ENCODE data around the gene MN1. TPM values are rescaled to one million over a fixed set of nuclear protein-coding genes. Genes with fewer than 3 reads are reported as not detected.

The MN1 gene
- total and polyA plus RNA-seq, 2 experiments from 2014 or later = 1.0 to 6.8 TPM

DNA sequence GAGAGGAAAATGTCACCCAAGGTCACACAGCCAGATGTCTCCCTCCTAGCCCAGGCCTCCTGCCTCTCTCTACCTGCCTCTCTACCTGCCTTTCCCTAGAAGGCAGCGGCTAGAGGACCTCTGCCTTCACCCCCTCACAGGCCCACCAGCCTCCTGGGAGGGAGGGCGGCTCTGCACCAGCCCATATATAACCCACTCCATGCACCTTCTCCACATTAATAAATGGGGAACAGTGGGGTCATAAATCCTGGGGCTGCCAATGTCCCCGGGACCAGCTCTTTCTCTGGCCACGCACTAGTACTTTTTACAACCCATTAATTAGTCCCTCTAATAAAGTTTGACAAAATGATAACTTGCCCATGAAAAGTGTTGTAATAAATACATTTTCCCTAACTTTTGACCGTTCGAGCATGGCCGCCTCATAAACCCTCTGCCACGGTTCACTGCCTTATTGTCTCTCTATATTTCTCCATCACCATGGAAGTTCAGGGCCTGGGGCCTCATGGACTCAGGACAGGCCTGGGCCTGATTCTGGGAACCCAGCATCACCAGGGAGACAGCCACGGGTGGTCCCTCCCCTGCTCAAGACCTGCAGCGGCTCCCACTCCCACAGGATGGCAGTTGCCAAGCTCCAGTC is 102.1 kb downstream of the MN1 start:
- Histone ChIP-seq H3F3A (replicated peaks; ENCODE audit: low read depth) (no peaks in the 10 kb centered on the region), H3K27me3 (ENCODE audit: insufficient read depth) (no peaks in the 10 kb centered on the region), H4K20me1 (replicated peaks; ENCODE audit: insufficient read depth) (peaks cover 46% of the 10 kb centered on the region), H3K9me2 (ENCODE audit: insufficient read depth) (no peaks in the 10 kb centered on the region), H3K4me1 (ENCODE audit: insufficient read depth) (no peaks in the 10 kb centered on the region), H3K27ac (ENCODE audit: low read depth) (peak overlapping the region; percentile 50; the same call in 1 of the 2 replicates), H3K36me3 (ENCODE audit: insufficient read depth) (no peaks in the 10 kb centered on the region; the same call in 1 of the 2 replicates), H2AFZ (no peak overlapping the region), H3K79me2 (replicated peaks; ENCODE audit: insufficient read depth) (peaks cover 64% of the 10 kb centered on the region), H3K4me2 (no peak overlapping the region), H3K4me3 (no peak overlapping the region)
- Mint-ChIP-seq H3K36me3 (ENCODE audit: low read depth) (peaks cover 71% of the 10 kb centered on the region), H3K9me3 (peaks cover 19% of the 10 kb centered on the region), H3K27ac (peak overlapping the region; percentile 71; the same call in 1 of the 2 replicates), H3K4me3 (no peak overlapping the region), H3K4me1 (no peaks in the 10 kb centered on the region; the same call in 2 of the 3 replicates), H3K27me3 (ENCODE audit: insufficient read depth, low read depth, poor library complexity) (peaks cover 2% of the 10 kb centered on the region)
- TF ChIP-seq EZH2phosphoT487 (IDR thresholded peaks at IDR 0.05; ENCODE audit: unreplicated experiment) (no peak), ZNF331 (CRISPR knock-in tag; IDR thresholded peaks at IDR 0.05; ENCODE audit: low read depth) (no peak), NANOG (IDR thresholded peaks at IDR 0.05; ENCODE audit: borderline replicate concordance) (no peak)
- DNase-seq (ENCODE audit: low spot score) (no peak), ATAC-seq (no peak)

GRCh38 chr22:27698813-27699212 is 102.7 kb downstream of the MN1 start:
- Histone ChIP-seq H3K4me3 (no peak overlapping the region), H3K9me2 (ENCODE audit: insufficient read depth) (no peaks in the 10 kb centered on the region), H2AFZ (no peak overlapping the region), H4K20me1 (replicated peaks; ENCODE audit: insufficient read depth) (peaks cover 50% of the 10 kb centered on the region), H3K79me2 (replicated peaks; ENCODE audit: insufficient read depth) (peaks cover 62% of the 10 kb centered on the region), H3K4me1 (ENCODE audit: insufficient read depth) (no peaks in the 10 kb centered on the region), H3K4me2 (no peak overlapping the region), H3K27me3 (ENCODE audit: insufficient read depth) (no peaks in the 10 kb centered on the region), H3K36me3 (ENCODE audit: insufficient read depth) (no peaks in the 10 kb centered on the region; the same call in 1 of the 2 replicates), H3F3A (replicated peaks; ENCODE audit: low read depth) (no peaks in the 10 kb centered on the region), H3K27ac (ENCODE audit: low read depth) (no peak overlapping the region)
- H3K27ac Mint-ChIP-seq = no peak overlapping the region
- peaks cover 17% of the 10 kb centered on the region for H3K9me3 Mint-ChIP-seq
- no peak overlapping the region for H3K4me3 Mint-ChIP-seq
- no peaks in the 10 kb centered on the region; the same call in 2 of the 3 replicates for H3K4me1 Mint-ChIP-seq
- peaks cover 70% of the 10 kb centered on the region for H3K36me3 Mint-ChIP-seq (ENCODE audit: low read depth)
- H3K27me3 Mint-ChIP-seq (ENCODE audit: insufficient read depth, low read depth, poor library complexity) = peaks cover 2% of the 10 kb centered on the region
- ATAC-seq = no peak
- no peak for DNase-seq (ENCODE audit: low spot score)
- no peak for TF ChIP-seq REST (IDR thresholded peaks at IDR 0.05; ENCODE audit: unreplicated experiment)
- TF ChIP-seq EZH2phosphoT487 (IDR thresholded peaks at IDR 0.05; ENCODE audit: unreplicated experiment) = no peak
- no peak for TF ChIP-seq EZH2 (IDR thresholded peaks at IDR 0.05; ENCODE audit: low read depth, unreplicated experiment)
- no peak for TF ChIP-seq CREB1 (CRISPR knock-in tag; IDR thresholded peaks at IDR 0.05; ENCODE audit: low read depth)
- TF ChIP-seq JUNB (IDR thresholded peaks at IDR 0.05; ENCODE audit: unreplicated experiment) = no peak
- TF ChIP-seq CTCF (conservative IDR thresholded peaks at IDR 0.05; ENCODE audit: low read depth in 2 of 2) = no peak
- no peak for TF ChIP-seq STAT1 (IDR thresholded peaks at IDR 0.05; ENCODE audit: unreplicated experiment)
- no peak for TF ChIP-seq NANOG (IDR thresholded peaks at IDR 0.05; ENCODE audit: borderline replicate concordance)
- TF ChIP-seq ETS1 (IDR thresholded peaks at IDR 0.05) = no peak
- TF ChIP-seq ZNF331 (CRISPR knock-in tag; IDR thresholded peaks at IDR 0.05; ENCODE audit: low read depth) = no peak
- TF ChIP-seq ZNF114 (CRISPR knock-in tag; IDR thresholded peaks at IDR 0.05) = no peak
- TF ChIP-seq POLR2AphosphoS5 (IDR thresholded peaks at IDR 0.05; ENCODE audit: low read depth) = no peak
